Measurements from ENCODE around the gene C1orf174. TPM values are rescaled to one million over a fixed set of nuclear protein-coding genes. Genes with fewer than 3 reads are reported as not detected.
A peak's percentile ranks its signal among the peaks of the same experiment; 100 is the strongest.

C1orf174 gene
- polyA plus RNA-seq, 3 donors: 19.1 to 46.0 (median 21.3) TPM

DNA sequence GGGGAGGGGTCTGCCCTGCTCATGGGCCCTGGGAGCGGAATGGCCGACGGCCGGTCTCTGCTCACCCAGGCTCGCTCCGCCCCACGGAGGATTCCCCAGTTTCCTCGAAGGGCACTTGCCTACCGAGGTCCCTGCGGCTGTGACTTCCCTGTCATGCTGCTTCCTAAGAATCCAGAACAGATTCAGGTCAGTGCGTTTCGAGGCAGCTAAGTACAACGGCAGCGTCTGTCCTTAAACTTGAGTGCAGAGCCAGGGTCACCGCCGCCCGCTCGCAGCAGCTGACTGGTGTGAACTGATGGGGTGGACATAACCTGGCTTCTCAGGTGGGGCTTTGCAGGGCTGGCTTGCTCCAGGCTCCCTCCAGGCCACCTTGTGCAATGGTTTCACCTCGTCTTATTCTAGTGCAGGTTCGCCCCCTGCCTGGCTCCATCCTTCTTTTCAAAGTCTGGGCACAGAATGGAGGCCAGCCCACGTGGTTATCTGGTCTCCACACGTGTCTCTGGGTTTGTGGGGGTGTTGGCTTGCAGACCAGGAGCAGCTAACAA is 7.6 kb upstream of the C1orf174 start:
- Histone ChIP-seq H3K27me3 (ENCODE audit: control insufficient read depth in 2 of 2, insufficient read depth in 2 of 2, low read length in 2 of 2) (peaks cover 0 to 11% of the 10 kb centered on the region in 2 donors), H3K27ac (ENCODE audit: low read depth in 1 of 2, low read length in 2 of 2) (no peak overlapping the region), H3K4me2 (replicated peaks; ENCODE audit: extremely low read depth, low read length, poor library complexity, severe bottlenecking) (no peak overlapping the region), H3K4me3 (replicated peaks in 1 of 3; ENCODE audit: low read depth in 2 of 3, low read length in 3 of 3) (no peak overlapping the region), H2AFZ (ENCODE audit: insufficient read depth, low read depth, low read length, poor library complexity, severe bottlenecking) (no peak overlapping the region), H3K9ac (ENCODE audit: insufficient read depth, low read length, poor library complexity, severe bottlenecking) (no peak overlapping the region), H3K36me3 (replicated peaks in 1 of 2; ENCODE audit: control insufficient read depth in 1 of 2, insufficient read depth in 2 of 2, low read length in 2 of 2) (no peaks in the 10 kb centered on the region), H4K20me1 (ENCODE audit: insufficient read depth, low read length) (no peaks in the 10 kb centered on the region), H3K9me3 (replicated peaks in 1 of 2; ENCODE audit: control insufficient read depth in 1 of 2, insufficient read depth in 1 of 2, low read length in 2 of 2) (no peaks in the 10 kb centered on the region), H3K4me1 (ENCODE audit: control insufficient read depth in 1 of 2, insufficient read depth in 2 of 2, low read length in 2 of 2) (peaks cover 12 to 14% of the 10 kb centered on the region in 2 donors), H3K79me2 (ENCODE audit: insufficient read depth, low read length) (no peaks in the 10 kb centered on the region)
- H3K4me3 Mint-ChIP-seq: no peak overlapping the region
- peaks cover 5% of the 10 kb centered on the region in 2 donors for H3K36me3 Mint-ChIP-seq
- no peak for DNase-seq
- H3K27ac Mint-ChIP-seq: no peak overlapping the region
- intact Hi-C loops (cut with micrococcal nuclease): loop anchor here in 1 of 2 donors (10.0 kb wide), 2 partner anchors 133 to 283 kb away; partner anchors contain the start of genes SMIM1 and TPRG1L
- peaks cover 27% of the 10 kb centered on the region for H3K4me1 Mint-ChIP-seq
- peaks cover 25 to 36% (median 27%) of the 10 kb centered on the region in 3 donors for H3K27me3 Mint-ChIP-seq (ENCODE audit: low read depth in 3 of 3)
- WGBS (ENCODE audit: insufficient coverage): 82% methylated on average over 22 of the region's 22 CpGs
- TF ChIP-seq, protein P1, sequence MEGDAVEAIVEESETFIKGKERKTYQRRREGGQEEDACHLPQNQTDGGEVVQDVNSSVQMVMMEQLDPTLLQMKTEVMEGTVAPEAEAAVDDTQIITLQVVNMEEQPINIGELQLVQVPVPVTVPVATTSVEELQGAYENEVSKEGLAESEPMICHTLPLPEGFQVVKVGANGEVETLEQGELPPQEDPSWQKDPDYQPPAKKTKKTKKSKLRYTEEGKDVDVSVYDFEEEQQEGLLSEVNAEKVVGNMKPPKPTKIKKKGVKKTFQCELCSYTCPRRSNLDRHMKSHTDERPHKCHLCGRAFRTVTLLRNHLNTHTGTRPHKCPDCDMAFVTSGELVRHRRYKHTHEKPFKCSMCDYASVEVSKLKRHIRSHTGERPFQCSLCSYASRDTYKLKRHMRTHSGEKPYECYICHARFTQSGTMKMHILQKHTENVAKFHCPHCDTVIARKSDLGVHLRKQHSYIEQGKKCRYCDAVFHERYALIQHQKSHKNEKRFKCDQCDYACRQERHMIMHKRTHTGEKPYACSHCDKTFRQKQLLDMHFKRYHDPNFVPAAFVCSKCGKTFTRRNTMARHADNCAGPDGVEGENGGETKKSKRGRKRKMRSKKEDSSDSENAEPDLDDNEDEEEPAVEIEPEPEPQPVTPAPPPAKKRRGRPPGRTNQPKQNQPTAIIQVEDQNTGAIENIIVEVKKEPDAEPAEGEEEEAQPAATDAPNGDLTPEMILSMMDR (IDR thresholded peaks at IDR 0.05): no peak
- peaks cover 0 to 2% (median 0%) of the 10 kb centered on the region in 7 donors for H3K9me3 Mint-ChIP-seq

DNA sequence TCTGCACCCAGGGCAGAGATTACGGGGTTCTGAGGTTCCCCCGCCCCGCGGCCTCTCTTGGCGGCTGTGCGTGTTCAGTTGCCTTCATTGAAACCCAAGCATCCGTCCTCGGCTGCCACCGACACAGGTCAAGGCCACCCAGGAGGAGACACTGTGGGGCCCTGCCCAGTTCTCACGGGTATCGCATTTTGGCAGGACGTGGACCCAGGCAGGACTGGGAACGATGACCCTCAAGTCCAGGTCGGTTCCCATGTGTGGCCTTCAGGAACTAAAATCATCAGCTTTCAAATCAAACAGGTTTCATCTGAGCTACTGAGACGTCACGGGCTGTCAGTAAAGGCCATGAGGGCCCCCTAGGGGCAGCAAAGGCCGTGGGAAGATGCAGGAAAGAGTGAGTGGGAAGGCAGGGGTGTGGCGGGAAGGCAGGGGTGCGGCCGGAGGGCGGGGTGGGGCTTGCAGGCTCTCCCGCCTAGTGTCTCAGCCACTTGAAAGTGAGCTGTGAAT is 7.0 kb upstream of the C1orf174 start:
- Histone ChIP-seq H3K9me3 (replicated peaks in 1 of 2; ENCODE audit: control insufficient read depth in 1 of 2, insufficient read depth in 1 of 2, low read length in 2 of 2) (no peaks in the 10 kb centered on the region), H3K79me2 (ENCODE audit: insufficient read depth, low read length) (no peaks in the 10 kb centered on the region), H3K27ac (ENCODE audit: low read depth in 1 of 2, low read length in 2 of 2) (no peak overlapping the region), H3K4me1 (ENCODE audit: control insufficient read depth in 1 of 2, insufficient read depth in 2 of 2, low read length in 2 of 2) (peaks cover 12 to 14% of the 10 kb centered on the region in 2 donors), H3K4me2 (replicated peaks; ENCODE audit: extremely low read depth, low read length, poor library complexity, severe bottlenecking) (no peak overlapping the region), H3K9ac (ENCODE audit: insufficient read depth, low read length, poor library complexity, severe bottlenecking) (peak overlapping the region; percentile 8), H3K36me3 (replicated peaks in 1 of 2; ENCODE audit: control insufficient read depth in 1 of 2, insufficient read depth in 2 of 2, low read length in 2 of 2) (no peaks in the 10 kb centered on the region), H3K27me3 (ENCODE audit: control insufficient read depth in 2 of 2, insufficient read depth in 2 of 2, low read length in 2 of 2) (peaks cover 0 to 11% of the 10 kb centered on the region in 2 donors), H3K4me3 (replicated peaks in 1 of 3; ENCODE audit: low read depth in 2 of 3, low read length in 3 of 3) (no peak overlapping the region), H4K20me1 (ENCODE audit: insufficient read depth, low read length) (no peaks in the 10 kb centered on the region), H2AFZ (ENCODE audit: insufficient read depth, low read depth, low read length, poor library complexity, severe bottlenecking) (no peak overlapping the region)
- no peak for DNase-seq
- Mint-ChIP-seq H3K27ac (no peak overlapping the region), H3K36me3 (peaks cover 5% of the 10 kb centered on the region in 2 donors), H3K4me3 (no peak overlapping the region), H3K27me3 (ENCODE audit: low read depth in 3 of 3) (peaks cover 25 to 36% (median 26%) of the 10 kb centered on the region in 3 donors), H3K9me3 (peaks cover 0 to 2% (median 0%) of the 10 kb centered on the region in 7 donors), H3K4me1 (peaks cover 27% of the 10 kb centered on the region)
- TF ChIP-seq, protein P1 (IDR thresholded peaks at IDR 0.05): peak; percentile 21
- whole genome bisulfite sequencing (ENCODE audit: insufficient coverage): 63% methylated on average over 22 of the region's 22 CpGs
- intact Hi-C loops (cut with micrococcal nuclease): loop anchor here in 1 of 2 donors (10.0 kb wide), 2 partner anchors 132 to 282 kb away; partner anchors contain the start of genes SMIM1 and TPRG1L
